GM18520 (cell line): ENCODE results near the gene ABCC8.

Experiments used
- ATAC-seq: cut with Tn5 transposase; IDR thresholded peaks from one replicate; pipeline ENCODE4 v1.9.1; 2021; ENCODE audit not compliant: unreplicated experiment

ABCC8 gene

DNA sequence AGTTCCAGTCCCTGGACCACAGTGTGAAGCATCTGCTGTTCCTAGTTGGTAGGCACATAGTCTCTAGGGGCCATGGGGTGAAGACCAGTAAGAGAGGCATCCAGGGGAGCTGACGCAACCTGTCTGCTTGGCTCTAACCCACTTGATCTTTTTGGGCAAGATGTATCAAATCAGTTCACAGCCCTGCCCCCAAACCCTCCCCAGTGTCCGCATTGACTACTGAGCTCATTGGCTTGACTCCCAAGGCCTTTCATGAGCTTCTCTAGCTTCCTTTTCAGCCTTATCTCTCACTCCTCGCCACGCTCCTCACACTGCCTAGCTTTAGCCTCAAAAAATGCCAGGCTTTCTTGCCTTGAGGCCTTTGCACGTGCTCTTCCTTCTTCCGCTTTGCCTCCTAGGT lies 29.7 kb upstream of the ABCC8 start:
- no peak for ATAC-seq

GRCh38 chr11:17505146-17505545 lies 28.5 kb upstream of the ABCC8 start:
- no peak for ATAC-seq

- no peak for ATAC-seq
Observed at GRCh38 chr11:17504330-17505107, 27.9 kb upstream of the ABCC8 start.

DNA sequence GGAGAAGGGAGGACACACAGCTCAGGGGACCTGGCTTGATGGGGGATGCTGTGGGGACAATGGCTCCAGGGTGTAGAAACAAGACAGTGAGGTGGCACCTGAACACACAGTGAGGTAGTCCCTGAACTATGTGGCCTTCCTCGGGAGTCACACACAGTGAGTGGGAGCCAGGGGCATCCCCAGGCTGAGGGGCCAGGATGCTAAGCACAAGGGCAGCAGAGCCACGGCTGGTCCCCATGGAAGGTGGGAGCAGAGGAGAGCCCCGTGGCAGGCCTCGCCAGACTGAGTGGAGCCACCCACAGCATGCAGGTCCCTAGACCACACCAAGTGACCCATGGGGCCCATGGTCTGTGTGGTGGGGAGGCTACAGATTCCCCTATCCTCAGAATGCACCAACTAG lies 26.0 kb upstream of the ABCC8 start:
- no peak for ATAC-seq

DNA sequence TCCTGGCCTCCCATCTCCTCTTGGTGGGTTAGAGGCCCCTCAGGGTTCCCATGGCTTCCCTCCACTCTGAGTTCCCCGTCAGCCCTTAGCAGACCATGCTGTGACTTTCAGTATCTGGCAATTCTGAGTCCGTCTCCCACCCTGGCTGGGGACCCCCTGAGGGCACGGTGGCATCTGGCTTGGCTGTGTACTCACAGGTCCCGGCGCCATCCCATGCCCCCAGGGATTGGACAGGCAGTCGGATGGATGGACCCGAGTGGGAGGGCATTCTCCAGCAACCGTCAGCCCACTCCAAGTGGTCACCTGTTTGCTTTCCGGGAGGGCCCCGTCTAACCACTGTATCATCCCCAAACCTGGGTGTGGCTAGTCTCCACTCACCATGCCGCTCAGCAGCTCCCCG lies 24.0 kb upstream of the ABCC8 start:
- ATAC-seq, result no peak

- ATAC-seq, result no peak
Observed at GRCh38 chr11:17498475-17498874, 21.8 kb upstream of the ABCC8 start.

DNA sequence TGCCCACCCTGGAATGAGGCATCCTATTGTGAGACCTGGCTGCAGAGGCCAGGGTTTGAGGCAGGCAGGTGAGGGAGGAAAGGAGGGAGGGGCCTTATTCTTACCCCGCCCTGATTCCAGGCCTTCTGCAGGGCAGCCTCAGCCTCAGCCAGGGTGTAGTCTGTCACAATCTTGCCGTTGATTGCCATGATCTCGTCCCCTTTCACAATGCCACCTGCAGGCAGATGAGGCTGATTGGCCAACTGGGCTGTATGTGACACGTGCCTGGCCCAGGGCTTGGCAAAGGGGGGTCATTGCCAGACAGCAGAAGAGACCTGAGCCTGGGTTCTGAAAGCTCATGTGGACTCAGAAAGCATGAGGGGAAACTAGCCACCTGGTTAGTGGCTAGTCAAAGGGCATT lies 21.4 kb upstream of the ABCC8 start:
- ATAC-seq, result no peak

DNA sequence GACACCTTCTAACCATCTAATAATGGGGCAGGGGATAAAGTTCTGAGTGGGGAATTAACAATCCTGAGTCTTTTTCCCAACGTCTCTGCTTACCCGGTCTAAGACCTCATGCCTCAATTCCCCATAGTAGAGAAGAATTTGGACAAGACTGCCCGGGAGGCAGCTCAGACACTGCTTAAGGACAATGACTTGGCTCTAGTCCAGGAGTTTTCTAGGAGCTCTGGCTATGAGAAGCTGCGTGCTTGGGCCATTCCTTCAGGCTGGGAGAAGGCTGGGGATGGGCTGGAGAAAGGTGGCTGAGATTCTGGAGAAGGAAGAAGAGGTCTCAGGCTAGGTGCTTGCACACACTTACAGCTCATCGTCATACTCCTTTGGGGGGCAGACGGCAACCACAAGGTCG lies 19.8 kb upstream of the ABCC8 start:
- no peak for ATAC-seq

DNA sequence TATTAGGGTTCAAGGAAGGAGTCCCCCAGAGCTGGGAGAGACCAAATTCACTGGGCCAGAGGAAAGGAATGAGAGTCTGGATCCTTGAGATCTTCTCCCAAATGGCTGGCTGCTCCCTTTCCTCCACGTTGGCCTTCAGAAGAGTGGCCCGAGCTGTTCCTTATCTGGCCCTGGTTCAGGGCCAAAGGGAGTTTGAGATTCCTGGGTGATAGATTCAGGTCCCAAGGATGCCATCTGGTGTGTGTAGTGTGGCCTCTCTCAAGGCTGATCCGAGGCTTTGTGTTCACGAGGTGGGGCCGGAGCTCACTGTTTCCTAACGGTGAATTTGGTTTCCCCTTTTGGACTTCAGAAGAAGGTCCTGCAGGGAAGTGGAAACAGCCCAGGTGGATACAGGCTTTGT lies 17.4 kb upstream of the ABCC8 start:
- no peak for ATAC-seq

DNA sequence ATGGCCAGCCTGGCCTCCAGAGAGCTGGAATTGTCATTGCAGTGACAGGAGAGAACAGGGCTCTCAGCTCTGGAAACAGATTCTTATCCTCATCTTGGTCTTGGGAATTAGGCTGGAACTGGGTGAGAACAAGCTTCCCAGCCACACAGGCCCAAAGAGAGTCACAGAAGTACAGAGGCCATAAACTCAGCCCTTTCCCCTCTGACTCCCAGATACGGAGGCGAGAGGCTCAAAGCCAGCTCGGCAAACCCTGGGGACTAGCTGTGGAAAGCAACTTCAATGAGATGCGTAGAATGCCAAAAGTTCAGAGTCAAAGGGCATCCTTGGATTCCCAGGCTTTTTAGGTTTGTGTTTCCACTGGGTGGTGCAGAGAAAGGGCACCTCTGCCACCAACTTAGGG lies 14.3 kb upstream of the ABCC8 start:
- no peak for ATAC-seq

GRCh38 chr11:17490232-17490631 lies 13.6 kb upstream of the ABCC8 start:
- ATAC-seq, result no peak

DNA sequence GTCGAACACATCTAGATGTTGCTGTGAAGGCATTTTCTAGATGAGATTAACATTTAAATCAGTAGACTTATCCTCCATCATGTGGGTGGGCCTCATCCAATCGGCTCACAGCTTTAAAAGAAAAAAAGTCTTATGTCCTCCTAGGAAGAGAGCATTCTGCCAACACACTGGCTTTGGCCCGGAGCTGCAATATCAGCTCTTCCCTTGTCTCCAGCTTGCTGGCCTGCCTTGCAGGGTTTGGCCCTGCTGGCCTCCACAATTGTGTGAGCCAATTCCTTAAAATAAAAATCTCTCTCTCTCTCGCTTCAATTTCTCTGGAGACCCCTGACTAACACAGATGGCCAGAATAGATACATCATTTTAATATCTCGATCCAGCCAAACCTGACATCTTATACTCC lies 13.1 kb upstream of the ABCC8 start:
- no peak for ATAC-seq

GRCh38 chr11:17488563-17488962 lies 11.9 kb upstream of the ABCC8 start:
- ATAC-seq, result no peak

- ATAC-seq, result no peak
Observed at GRCh38 chr11:17486646-17487045, 10.0 kb upstream of the ABCC8 start.

- ATAC-seq, result no peak
Observed at GRCh38 chr11:17483505-17483904, 6.9 kb upstream of the ABCC8 start.

- no peak for ATAC-seq
Observed at GRCh38 chr11:17481905-17482304, 5.3 kb upstream of the ABCC8 start.

- no peak for ATAC-seq
Observed at GRCh38 chr11:17479284-17480214, 2.9 kb upstream of the ABCC8 start.

DNA sequence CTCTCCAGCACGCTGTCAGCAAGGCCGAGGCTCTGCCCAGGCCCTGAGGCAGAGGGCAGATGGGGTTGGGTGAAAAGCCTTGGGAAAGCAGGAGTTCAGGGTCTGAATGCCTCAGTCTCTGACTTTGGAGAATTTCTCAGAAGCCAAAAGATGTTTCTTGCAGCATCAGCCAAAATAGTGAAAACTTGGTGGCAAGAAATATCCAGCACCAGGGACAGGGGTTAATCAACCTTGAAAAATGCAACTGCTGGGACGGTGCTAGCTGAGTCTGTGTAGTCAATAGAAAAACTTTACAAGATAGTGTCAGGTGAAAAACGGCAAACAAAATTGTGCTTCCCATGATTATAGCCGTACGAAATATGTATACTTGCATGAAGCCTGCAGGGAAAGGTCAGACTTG lies 1.4 kb upstream of the ABCC8 start:
- ATAC-seq, result no peak

DNA sequence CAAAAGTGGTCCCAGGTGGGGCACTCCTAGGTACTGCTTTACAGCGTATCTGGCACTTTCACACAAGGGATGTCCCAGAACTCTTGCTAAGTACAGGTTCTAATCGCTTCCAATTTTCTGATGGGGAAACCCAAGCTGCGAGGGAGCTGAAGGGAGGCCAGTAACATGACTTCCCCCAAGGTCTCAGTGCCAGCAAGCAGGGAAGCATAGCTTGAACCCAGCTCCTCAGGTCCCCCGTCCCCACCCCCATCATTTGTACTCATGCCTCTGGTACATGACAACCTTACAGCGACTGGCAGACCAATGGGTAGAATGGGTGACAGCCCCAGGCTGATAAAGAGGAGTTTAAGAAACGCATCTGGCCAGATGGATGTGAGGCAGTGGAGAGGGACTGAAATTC lies 716 bp upstream of the ABCC8 start:
- ATAC-seq, result no peak

- no peak for ATAC-seq
Observed at GRCh38 chr11:17477084-17477333, 364 bp upstream of the ABCC8 start.

DNA sequence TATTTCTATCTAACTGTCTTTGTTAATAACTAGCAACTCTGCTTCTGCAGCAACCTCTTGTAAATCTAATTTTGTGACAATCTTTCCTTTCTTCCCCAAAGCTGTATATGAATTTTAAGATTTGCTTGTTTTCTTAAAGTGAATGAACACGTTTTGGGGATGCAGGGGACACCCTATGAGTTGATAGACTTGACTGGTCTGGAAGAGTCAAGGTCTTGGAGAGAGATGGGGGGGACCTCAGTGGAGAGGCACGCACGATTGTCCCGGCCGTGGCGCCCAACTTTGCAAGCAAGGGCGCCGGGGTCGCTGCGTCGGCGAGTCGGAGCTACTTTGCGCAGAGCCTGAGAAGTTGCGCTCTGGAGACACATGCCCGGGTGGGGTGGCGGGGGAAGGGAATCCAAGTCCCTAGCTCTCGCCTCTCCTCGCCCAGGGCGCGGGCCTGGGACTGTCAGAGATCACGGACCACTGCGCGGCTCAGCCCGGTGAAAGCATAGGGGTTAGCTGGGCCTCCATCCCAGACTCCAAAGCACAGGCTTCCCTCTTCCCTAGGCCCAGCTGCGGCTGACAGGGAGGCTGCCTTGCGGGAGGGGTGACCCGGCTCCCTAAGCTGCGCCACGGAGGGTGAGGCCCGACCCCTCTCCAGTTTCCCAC lies 854 bp downstream of the ABCC8 start:
- no peak for ATAC-seq
